Astrocyte of the spinal cord (primary cell): Measurements from ENCODE around the gene TLL2.

Source experiments
- DNase-seq: peaks from one replicate; pipeline ENCODE4 v3.0.0; 2011; ENCODE audit warnings: low read depth, low spot score
- H3K4me3 ChIP-seq: 2 replicates; pipeline ENCODE4 v1.5.1; 2011; ENCODE audit warnings: low read depth, mild to moderate bottlenecking, low read length, moderate library complexity
- in situ Hi-C: cut with HindIII; loops from 2 replicates; pipeline ENCODE4 v1.10.0; 2017; ENCODE audit warnings: low sequenced_read_pairs
- TF ChIP-seq, protein P1 (sequence below): IDR thresholded peaks from 2 replicates; pipeline ENCODE4 v1.5.1; 2012; ENCODE audit warnings: low read depth, mild to moderate bottlenecking, low read length, inconsistent platforms

Gene TLL2

DNA sequence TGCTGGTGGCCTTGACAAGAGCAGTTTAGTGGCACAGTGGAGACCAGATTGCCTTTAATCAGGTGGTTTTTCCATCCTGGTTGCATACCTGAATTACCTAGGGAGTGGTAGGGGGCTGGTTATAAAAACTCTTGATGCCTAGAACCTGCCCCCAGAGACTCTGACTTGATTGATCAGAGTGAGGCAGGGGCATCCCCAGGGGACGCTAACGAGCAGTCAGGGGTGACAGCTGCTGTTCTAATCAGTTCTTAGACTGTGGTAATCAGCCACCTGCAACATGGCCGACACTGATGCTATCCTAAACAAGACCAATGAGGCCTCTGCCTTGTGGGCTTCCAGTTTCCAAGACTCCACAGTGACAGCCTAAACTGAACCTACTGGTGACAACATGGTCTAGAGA, 153.0 kb downstream of the TLL2 start:
- TF ChIP-seq, protein P1, sequence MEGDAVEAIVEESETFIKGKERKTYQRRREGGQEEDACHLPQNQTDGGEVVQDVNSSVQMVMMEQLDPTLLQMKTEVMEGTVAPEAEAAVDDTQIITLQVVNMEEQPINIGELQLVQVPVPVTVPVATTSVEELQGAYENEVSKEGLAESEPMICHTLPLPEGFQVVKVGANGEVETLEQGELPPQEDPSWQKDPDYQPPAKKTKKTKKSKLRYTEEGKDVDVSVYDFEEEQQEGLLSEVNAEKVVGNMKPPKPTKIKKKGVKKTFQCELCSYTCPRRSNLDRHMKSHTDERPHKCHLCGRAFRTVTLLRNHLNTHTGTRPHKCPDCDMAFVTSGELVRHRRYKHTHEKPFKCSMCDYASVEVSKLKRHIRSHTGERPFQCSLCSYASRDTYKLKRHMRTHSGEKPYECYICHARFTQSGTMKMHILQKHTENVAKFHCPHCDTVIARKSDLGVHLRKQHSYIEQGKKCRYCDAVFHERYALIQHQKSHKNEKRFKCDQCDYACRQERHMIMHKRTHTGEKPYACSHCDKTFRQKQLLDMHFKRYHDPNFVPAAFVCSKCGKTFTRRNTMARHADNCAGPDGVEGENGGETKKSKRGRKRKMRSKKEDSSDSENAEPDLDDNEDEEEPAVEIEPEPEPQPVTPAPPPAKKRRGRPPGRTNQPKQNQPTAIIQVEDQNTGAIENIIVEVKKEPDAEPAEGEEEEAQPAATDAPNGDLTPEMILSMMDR, result no peak
- in situ Hi-C loops, result no loop called here
- no peak overlapping the region for H3K4me3 ChIP-seq
- DNase-seq, result no peak

DNA sequence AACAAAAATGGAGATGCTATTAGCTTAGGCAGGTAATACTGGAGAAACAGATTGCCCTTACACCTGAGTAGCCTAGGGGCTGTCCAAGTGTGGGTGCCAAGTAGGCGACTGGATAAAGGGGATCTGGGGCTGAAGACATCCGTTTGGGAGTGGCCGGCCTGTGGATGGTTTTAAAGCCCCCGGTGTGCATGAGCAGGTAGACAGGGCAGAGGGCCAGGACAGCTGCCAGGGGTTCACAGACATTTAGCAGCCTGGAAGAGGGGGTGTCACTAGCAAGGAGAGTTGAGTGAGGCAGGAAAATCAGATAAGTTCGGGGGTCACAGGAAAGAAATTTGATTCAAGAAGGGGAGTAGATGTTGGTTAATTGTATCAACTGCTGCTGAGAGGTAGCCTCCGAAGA, 153.4 kb downstream of the TLL2 start:
- in situ Hi-C loops, result no loop called here
- TF ChIP-seq, protein P1, result no peak
- no peak for DNase-seq
- no peak overlapping the region for H3K4me3 ChIP-seq

GRCh38 chr10:96359616-96360015, 154.1 kb downstream of the TLL2 start:
- no peak overlapping the region for H3K4me3 ChIP-seq
- DNase-seq, result no peak
- TF ChIP-seq, protein P1, result no peak
- in situ Hi-C loops, result no loop called here

DNA sequence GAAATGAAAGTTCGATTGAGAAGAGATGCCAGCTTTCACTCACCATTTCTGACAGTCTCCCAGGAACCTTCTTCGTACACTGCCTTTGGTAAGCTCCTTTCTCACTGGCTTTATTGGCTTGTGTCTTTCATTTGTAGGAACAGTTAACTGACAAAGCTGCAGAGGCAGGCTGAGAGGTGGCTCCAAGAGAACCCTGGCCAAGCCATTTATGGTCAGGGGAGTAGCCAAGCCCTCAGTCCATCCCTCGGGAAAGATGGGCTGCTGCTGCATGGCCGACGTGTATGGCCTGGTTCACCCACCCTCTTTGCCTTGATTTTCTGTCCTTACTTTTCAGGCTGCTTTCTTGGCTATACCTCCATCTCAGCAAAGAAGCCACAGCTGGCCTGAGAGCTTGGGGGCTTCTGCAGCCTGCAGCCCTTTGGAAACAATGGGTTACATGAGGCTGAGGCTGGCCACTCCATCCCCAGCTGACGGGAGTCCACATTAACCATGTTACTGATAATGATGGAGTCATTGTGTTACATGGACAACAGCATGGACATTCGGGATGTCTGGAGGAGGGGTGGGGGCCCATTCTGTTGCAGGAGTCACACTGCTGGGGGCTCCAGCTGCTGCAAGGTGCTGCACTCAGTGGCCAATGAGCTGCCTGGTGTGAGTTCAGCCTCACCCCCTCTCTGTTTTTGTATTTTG, 154.7 kb downstream of the TLL2 start, which contains the start of gene OPALIN:
TSS of gene OPALIN (minus strand) at position 152 of the 690 bp plus-strand sequence. CDS start at position 46, 106 bp downstream.
- TF ChIP-seq, protein P1, result no peak
- no peak for DNase-seq
- in situ Hi-C loops, result no loop called here
- no peak within 1 kb of the TSS for H3K4me3 ChIP-seq

GRCh38 chr10:96357038-96357620, 156.6 kb downstream of the TLL2 start:
- TF ChIP-seq, protein P1, result no peak
- in situ Hi-C loops, result no loop called here
- no peak overlapping the region for H3K4me3 ChIP-seq
- DNase-seq, result no peak

DNA sequence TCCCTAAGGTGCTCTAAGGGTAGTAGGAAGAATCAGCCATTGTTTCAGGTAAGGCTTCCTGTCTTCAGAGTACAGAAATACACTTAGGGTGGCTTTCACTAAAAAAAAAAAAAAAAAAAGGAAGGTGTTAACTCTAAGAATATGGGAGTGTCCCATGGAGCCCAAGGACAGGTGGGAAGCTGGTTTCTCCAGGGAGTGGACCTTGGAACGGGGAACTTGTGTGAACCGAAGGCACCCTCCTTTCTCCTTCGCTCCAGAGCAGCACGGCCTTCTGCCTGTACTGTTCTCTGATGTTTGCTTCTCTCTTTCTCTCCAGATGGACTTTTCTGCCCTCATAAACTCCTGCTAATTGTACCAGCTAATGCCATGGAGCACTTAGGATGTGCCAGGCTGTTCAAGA, 161.1 kb downstream of the TLL2 start:
- DNase-seq, result no peak
- no peak overlapping the region for H3K4me3 ChIP-seq
- TF ChIP-seq, protein P1, result no peak
- in situ Hi-C loops, result no loop called here
